K562 (cell line): Measurements from ENCODE around the gene CACNA1S.

Experiments used
- EZH2 ChIP-seq: IDR thresholded peaks from 2 replicates; pipeline ENCODE4 v1.6.1; 2012; ENCODE audit warnings: low read depth, mild to moderate bottlenecking, inconsistent platforms, low read length, borderline replicate concordance
- FOXP1 ChIP-seq: sonication (generic); formaldehyde crosslinking; IDR thresholded peaks from 2 replicates; pipeline ENCODE4 v1.8.0; 2022; ENCODE audit warnings: mild to moderate bottlenecking, missing genetic modification reagents
- HMG20B ChIP-seq: fragments of 250-450 bp; sonication (Bioruptor Pico); IDR thresholded peaks from 2 replicates; pipeline ENCODE4 v1.5.0; 2021; ENCODE audit warnings: mild to moderate bottlenecking
- HNRNPH1 ChIP-seq: fragments of 200-400 bp; formaldehyde crosslinking; optimal IDR thresholded peaks from 2 replicates; pipeline ENCODE3; 2017; ENCODE audit warnings: low read depth, mild to moderate bottlenecking, low read length, moderate library complexity
- POLR2A ChIP-seq: fragments of 450-650 bp; conservative IDR thresholded peaks from 2 replicates; pipeline ENCODE4 v1.6.1; 2016
- ZBTB1 ChIP-seq: sonication (generic); formaldehyde crosslinking; IDR thresholded peaks from 2 replicates; pipeline ENCODE4 v1.8.1; 2023; ENCODE audit warnings: missing genetic modification reagents, low read depth, mild to moderate bottlenecking, borderline replicate concordance
- ZBTB7A ChIP-seq: IDR thresholded peaks from 2 replicates; pipeline ENCODE4 v1.6.1; 2011; ENCODE audit warnings: low read depth, mild to moderate bottlenecking, low read length, moderate library complexity, borderline replicate concordance; ENCODE audit not compliant: control insufficient read depth
- ZFP1 ChIP-seq: fragments of 450-650 bp; formaldehyde crosslinking; IDR thresholded peaks from 2 replicates; pipeline ENCODE4 v1.4.0; 2020; ENCODE audit warnings: mild to moderate bottlenecking, mixed read lengths
- ZFP36 ChIP-seq: fragments of 150-350 bp; IDR thresholded peaks from 2 replicates; pipeline ENCODE4 v1.6.1; 2018; ENCODE audit warnings: low read length, low read depth; ENCODE audit not compliant: partially characterized antibody
- TF ChIP-seq, protein P1 (sequence below): fragments of 450-650 bp; formaldehyde crosslinking; IDR thresholded peaks from 2 replicates; pipeline ENCODE4 v1.4.0; 2020; ENCODE audit warnings: mild to moderate bottlenecking, moderate library complexity

DNA sequence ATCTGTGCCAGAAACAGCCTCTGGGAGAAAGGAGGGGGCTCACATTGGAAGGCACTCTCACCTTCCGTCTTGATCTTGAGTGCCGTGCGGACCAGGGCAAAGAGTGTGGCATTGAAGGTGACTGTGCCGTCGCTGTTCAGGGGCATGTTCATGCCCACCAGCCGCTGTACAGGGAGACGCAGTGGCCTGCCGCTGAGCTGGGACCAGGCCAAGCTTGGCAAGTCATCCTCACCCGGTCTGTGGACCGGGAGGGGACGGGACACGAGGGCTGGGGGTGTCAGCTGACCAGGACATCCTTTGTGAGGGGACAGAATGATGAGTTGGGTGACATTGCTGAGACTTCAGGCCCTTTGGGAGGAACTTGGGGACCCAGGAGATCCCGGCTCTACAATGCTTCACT lies 63.7 kb downstream of the CACNA1S start:
- no peak for TF ChIP-seq HNRNPH1
- TF ChIP-seq ZBTB1: no peak
- TF ChIP-seq FOXP1 (CRISPR knock-in tag): no peak
- no peak for TF ChIP-seq ZFP1 (CRISPR knock-in tag)
- no peak for TF ChIP-seq ZBTB7A
- TF ChIP-seq HMG20B (CRISPR knock-in tag): no peak
- TF ChIP-seq POLR2A: no peak
- no peak for TF ChIP-seq ZFP36
- TF ChIP-seq EZH2: no peak
- TF ChIP-seq, protein P1, sequence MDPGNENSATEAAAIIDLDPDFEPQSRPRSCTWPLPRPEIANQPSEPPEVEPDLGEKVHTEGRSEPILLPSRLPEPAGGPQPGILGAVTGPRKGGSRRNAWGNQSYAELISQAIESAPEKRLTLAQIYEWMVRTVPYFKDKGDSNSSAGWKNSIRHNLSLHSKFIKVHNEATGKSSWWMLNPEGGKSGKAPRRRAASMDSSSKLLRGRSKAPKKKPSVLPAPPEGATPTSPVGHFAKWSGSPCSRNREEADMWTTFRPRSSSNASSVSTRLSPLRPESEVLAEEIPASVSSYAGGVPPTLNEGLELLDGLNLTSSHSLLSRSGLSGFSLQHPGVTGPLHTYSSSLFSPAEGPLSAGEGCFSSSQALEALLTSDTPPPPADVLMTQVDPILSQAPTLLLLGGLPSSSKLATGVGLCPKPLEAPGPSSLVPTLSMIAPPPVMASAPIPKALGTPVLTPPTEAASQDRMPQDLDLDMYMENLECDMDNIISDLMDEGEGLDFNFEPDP (CRISPR knock-in tag): no peak
